K562 (cell line): Measurements from ENCODE around the gene CTIF. TPM values are rescaled to one million over a fixed set of nuclear protein-coding genes. Genes with fewer than 3 reads are reported as not detected.

Experiments
- CHD4 ChIP-seq: fragments of 200-600 bp; sonication (generic); IDR thresholded peaks from 3 replicates; pipeline ENCODE4 v1.6.1; 2012; ENCODE audit warnings: low read depth, mild to moderate bottlenecking, mixed read lengths, low read length, inconsistent platforms; ENCODE audit not compliant: insufficient read depth, insufficient replicate concordance, poor library complexity, severe bottlenecking
- CXXC5 ChIP-seq: fragments of 250-450 bp; sonication (Bioruptor Pico); IDR thresholded peaks from 2 replicates; pipeline ENCODE4 v1.8.0; 2022; ENCODE audit warnings: inconsistent platforms, mild to moderate bottlenecking, moderate library complexity
- EP400 ChIP-seq: fragments of 450-650 bp; IDR thresholded peaks from 2 replicates; pipeline ENCODE4 v1.6.1; 2017; ENCODE audit warnings: antibody characterized with exemption, mild to moderate bottlenecking, moderate library complexity
- GATA2 ChIP-seq: sonication (generic); formaldehyde crosslinking; IDR thresholded peaks from 2 replicates; pipeline ENCODE4 v1.4.0; 2020; ENCODE audit warnings: mild to moderate bottlenecking, missing genetic modification reagents
- ILF3 ChIP-seq: fragments of 450-650 bp; IDR thresholded peaks from 2 replicates; pipeline ENCODE4 v1.6.1; 2018; ENCODE audit warnings: antibody characterized with exemption, mild to moderate bottlenecking, moderate library complexity, borderline replicate concordance
- KDM4B ChIP-seq, 2 experiments: fragments of 450-650 bp in 1 of 2; sonication (generic) in 1 of 2; IDR thresholded peaks; 2 replicates each; pipeline ENCODE4 v1.6.1; 2016 to 2017; ENCODE audit warnings: borderline replicate concordance in 2 of 2, antibody characterized with exemption in 1 of 2, low read depth in 1 of 2, mild to moderate bottlenecking in 1 of 2
- RBFOX2 ChIP-seq: fragments of 200-400 bp; formaldehyde crosslinking; IDR thresholded peaks from 2 replicates; pipeline ENCODE4 v1.6.1; 2017; ENCODE audit warnings: low read depth, mild to moderate bottlenecking, low read length, moderate library complexity
- SMAD4 ChIP-seq: fragments of 250-450 bp; sonication (Bioruptor Pico); conservative IDR thresholded peaks from 2 replicates; pipeline ENCODE4 v1.8.0; 2021; ENCODE audit warnings: inconsistent platforms, mild to moderate bottlenecking, moderate library complexity
- SRSF3 ChIP-seq: fragments of 200-400 bp; formaldehyde crosslinking; IDR thresholded peaks from 2 replicates; pipeline ENCODE4 v1.6.1; 2016; ENCODE audit warnings: mild to moderate bottlenecking, low read length, moderate library complexity; ENCODE audit not compliant: insufficient read depth
- TBP ChIP-seq: optimal IDR thresholded peaks from 2 replicates; pipeline ENCODE3; 2011; ENCODE audit warnings: low read depth, low read length, improper control_type of control experiment
- TSC22D4 ChIP-seq: fragments of 450-650 bp; IDR thresholded peaks from 2 replicates; pipeline ENCODE4 v1.6.1; 2016; ENCODE audit warnings: missing genetic modification characterization, missing biosample characterization, control low read depth
- ZNF395 ChIP-seq: fragments of 200-800 bp; sonication (Bioruptor generic); IDR thresholded peaks from 2 replicates; pipeline ENCODE4 v1.6.1; 2017; ENCODE audit warnings: missing genetic modification characterization, missing compliant biosample characterization
- ZNF780A ChIP-seq: fragments of 250-450 bp; sonication (Bioruptor Pico); IDR thresholded peaks from 2 replicates; pipeline ENCODE4 v1.5.0; 2021; ENCODE audit warnings: mild to moderate bottlenecking
- polyA plus RNA-seq, 8 experiments: library from polyadenylated mRNA; depleted of rRNA in 4 of 8; stranded (reverse) in 5 of 8; unstranded in 3 of 8; fragments of >200 nt; fragmentation: Nextera tagmentation in 2 of 8; fragmentation: Illumina TruSeq in 1 of 8; extraction: Ambion mirVana in 2 of 8; extraction: Trizol in 1 of 8; gene quantifications; 2 replicates each; pipeline versions ENCODE4 v1.2.1 to v1.2.3, GENCODE V29; 2011 to 2014; ENCODE audit warnings: inconsistent platforms in 1 of 8, missing spikeins in 1 of 8
- total RNA-seq, 7 experiments: library from RNA; depleted of rRNA in 6 of 7; stranded (reverse); fragments of >200 nt in 6 of 7; fragmentation: Illumina TruSeq in 2 of 7; extraction: Trizol in 2 of 7; gene quantifications; 2 replicates each; pipeline versions ENCODE4 v1.2.1 to v1.2.3, GENCODE V29; 2011 to 2021; ENCODE audit warnings: low replicate concordance in 1 of 7
- TF ChIP-seq, protein P1 (sequence below): sonication (generic); formaldehyde crosslinking; IDR thresholded peaks from 2 replicates; pipeline ENCODE4 v1.8.1; 2023; ENCODE audit warnings: mild to moderate bottlenecking, missing genetic modification reagents
- TF ChIP-seq, protein P2 (sequence below): sonication (generic); formaldehyde crosslinking; IDR thresholded peaks from 2 replicates; pipeline ENCODE4 v1.8.0; 2022; ENCODE audit warnings: mild to moderate bottlenecking, missing genetic modification reagents
- TF ChIP-seq, protein P3 (sequence below), 2 experiments: fragments of 250-450 bp in 1 of 2; fragments of 450-650 bp in 1 of 2; sonication (Bioruptor Pico) in 1 of 2; IDR thresholded peaks; 2 replicates each; pipeline versions ENCODE4 v1.6.1 to v1.8.0; 2016 to 2021; ENCODE audit warnings: mild to moderate bottlenecking in 2 of 2, moderate library complexity in 2 of 2, missing compliant biosample characterization in 1 of 2, missing genetic modification characterization in 1 of 2
- TF ChIP-seq, protein P4 (sequence below): fragments of 250-450 bp; sonication (Bioruptor Pico); IDR thresholded peaks from 2 replicates; pipeline ENCODE4 v1.5.0; 2020; ENCODE audit warnings: mild to moderate bottlenecking, borderline replicate concordance

CTIF gene
- total and polyA plus RNA-seq, 9 of the 15 experiments (the other 6 are each of a cell fraction or from before 2014, with no cell fraction given) = 0.17 to 11.5 (median 2.2) TPM

DNA sequence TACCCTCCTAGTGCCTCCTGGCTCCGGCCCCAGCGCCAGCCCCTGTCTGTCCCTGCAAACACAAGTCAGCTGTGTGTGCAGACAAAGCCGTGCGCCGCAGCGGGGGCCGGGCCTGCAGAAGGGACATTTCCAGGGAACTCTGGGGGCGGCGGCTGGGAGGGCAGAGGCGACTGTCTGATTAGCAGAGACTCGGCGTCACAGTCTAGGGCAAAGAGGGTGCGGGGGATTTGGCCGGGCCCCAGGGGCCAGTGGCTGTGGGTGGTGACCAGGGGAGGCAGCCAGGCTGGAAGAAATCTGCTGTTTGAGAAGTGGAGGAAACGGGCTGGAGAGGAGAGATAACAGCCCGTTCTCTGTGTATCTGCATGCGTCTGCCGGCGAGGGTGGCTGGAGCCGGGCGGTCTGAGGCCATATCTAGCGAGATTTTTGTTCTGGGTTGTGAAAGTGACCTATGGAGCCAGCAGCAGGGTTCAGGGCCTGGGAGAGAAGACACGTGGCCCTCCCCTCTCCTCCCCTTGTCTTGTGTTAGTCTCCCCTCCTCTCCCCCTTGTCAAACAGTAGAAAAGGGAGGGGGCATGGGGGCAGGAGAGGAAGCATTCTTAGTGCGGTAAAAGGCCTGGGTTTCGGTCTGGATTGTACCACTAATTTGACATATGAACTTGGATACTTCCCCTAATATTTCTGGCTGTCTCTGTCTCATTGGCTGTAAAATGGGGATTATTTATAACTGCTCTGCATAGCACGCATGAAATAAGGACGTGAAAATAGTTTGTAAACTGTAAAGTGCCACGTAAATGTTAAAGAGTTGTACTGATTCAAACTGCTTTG, 242.5 kb downstream of the CTIF start (continued):
- TF ChIP-seq, protein P1, sequence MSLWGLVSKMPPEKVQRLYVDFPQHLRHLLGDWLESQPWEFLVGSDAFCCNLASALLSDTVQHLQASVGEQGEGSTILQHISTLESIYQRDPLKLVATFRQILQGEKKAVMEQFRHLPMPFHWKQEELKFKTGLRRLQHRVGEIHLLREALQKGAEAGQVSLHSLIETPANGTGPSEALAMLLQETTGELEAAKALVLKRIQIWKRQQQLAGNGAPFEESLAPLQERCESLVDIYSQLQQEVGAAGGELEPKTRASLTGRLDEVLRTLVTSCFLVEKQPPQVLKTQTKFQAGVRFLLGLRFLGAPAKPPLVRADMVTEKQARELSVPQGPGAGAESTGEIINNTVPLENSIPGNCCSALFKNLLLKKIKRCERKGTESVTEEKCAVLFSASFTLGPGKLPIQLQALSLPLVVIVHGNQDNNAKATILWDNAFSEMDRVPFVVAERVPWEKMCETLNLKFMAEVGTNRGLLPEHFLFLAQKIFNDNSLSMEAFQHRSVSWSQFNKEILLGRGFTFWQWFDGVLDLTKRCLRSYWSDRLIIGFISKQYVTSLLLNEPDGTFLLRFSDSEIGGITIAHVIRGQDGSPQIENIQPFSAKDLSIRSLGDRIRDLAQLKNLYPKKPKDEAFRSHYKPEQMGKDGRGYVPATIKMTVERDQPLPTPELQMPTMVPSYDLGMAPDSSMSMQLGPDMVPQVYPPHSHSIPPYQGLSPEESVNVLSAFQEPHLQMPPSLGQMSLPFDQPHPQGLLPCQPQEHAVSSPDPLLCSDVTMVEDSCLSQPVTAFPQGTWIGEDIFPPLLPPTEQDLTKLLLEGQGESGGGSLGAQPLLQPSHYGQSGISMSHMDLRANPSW (CRISPR knock-in tag) = no peak
- peak; percentile 74 for TF ChIP-seq EP400
- no peak for TF ChIP-seq SRSF3
- no peak for TF ChIP-seq ILF3
- peak; percentile 97 for TF ChIP-seq CXXC5 (CRISPR knock-in tag)
- no peak for TF ChIP-seq TSC22D4 (tag)
- TF ChIP-seq ZNF780A = no peak
- TF ChIP-seq, protein P2, sequence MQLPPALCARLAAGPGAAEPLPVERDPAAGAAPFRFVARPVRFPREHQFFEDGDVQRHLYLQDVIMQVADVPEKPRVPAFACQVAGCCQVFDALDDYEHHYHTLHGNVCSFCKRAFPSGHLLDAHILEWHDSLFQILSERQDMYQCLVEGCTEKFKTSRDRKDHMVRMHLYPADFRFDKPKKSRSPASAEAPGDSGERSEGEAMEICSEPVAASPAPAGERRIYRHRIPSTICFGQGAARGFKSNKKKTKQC (CRISPR knock-in tag) = no peak
- TF ChIP-seq KDM4B (IDR thresholded peaks at IDR 0.05; ENCODE audit: borderline replicate concordance in 2 of 2, low read depth in 1 of 2) = no peak; a peak in 1 of 4 replicates
- TF ChIP-seq ZNF395 (CRISPR knock-in tag) = peak; percentile 94
- 0 out of 2 replicates have a peak, but pooled peaks have one; percentile 20 for TF ChIP-seq RBFOX2
- TF ChIP-seq TBP = no peak
- peak; percentile 95 for TF ChIP-seq GATA2 (CRISPR knock-in tag)
- TF ChIP-seq, protein P3, sequence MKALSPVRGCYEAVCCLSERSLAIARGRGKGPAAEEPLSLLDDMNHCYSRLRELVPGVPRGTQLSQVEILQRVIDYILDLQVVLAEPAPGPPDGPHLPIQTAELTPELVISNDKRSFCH (CRISPR knock-in tag; IDR thresholded peaks at IDR 0.05) = no peak
- TF ChIP-seq, protein P3 (tag; IDR thresholded peaks at IDR 0.05) = peak; percentile 47; the same call in 1 of the 2 replicates
- TF ChIP-seq CHD4 = no peak
- TF ChIP-seq, protein P4, sequence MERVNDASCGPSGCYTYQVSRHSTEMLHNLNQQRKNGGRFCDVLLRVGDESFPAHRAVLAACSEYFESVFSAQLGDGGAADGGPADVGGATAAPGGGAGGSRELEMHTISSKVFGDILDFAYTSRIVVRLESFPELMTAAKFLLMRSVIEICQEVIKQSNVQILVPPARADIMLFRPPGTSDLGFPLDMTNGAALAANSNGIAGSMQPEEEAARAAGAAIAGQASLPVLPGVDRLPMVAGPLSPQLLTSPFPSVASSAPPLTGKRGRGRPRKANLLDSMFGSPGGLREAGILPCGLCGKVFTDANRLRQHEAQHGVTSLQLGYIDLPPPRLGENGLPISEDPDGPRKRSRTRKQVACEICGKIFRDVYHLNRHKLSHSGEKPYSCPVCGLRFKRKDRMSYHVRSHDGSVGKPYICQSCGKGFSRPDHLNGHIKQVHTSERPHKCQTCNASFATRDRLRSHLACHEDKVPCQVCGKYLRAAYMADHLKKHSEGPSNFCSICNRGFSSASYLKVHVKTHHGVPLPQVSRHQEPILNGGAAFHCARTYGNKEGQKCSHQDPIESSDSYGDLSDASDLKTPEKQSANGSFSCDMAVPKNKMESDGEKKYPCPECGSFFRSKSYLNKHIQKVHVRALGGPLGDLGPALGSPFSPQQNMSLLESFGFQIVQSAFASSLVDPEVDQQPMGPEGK = no peak
- TF ChIP-seq SMAD4 = peak; percentile 100
